Measurements from ENCODE around the gene IFNLR1. TPM values are rescaled to one million over a fixed set of nuclear protein-coding genes. Genes with fewer than 3 reads are reported as not detected.

IFNLR1 gene
- total and polyA plus RNA-seq, 2 of the 8 experiments (the other 6 are each of a cell fraction or from before 2014, with no cell fraction given), result 6.8 to 10.1 TPM

- 82% methylated on average over 5 of the region's 5 CpGs; no CpG with 5 or more reads in 1 of the 2 experiments for WGBS, 2 experiments (ENCODE audit: extremely low coverage in 1 of 2, insufficient coverage in 1 of 2, insufficient read length in 1 of 2, insufficient replicate concordance in 2 of 2, low coverage in 1 of 2, low lambda C conversion rate in 2 of 2, missing lambda C conversion rate in 1 of 2)
- no peak overlapping the region for H2AFZ ChIP-seq (ENCODE audit: low read length)
- no peak overlapping the region for H3K18ac ChIP-seq (ENCODE audit: extremely low read depth, low read length)
- no peak overlapping the region for H4K91ac ChIP-seq (replicated peaks; ENCODE audit: insufficient read length, low read length)
- H2AK5ac ChIP-seq (ENCODE audit: low read depth, low read length), result no peak overlapping the region
- no peak overlapping the region for H2BK15ac ChIP-seq (ENCODE audit: low read length)
- peaks cover 0 to 3% (median 0%) of the 10 kb centered on the region in 4 experiments; a peak in 2 of 7 replicates for H3K4me1 ChIP-seq (replicated peaks in 1 of 4; ENCODE audit: control insufficient read depth in 3 of 4, insufficient read depth in 4 of 4, low read length in 3 of 4)
- CTCF ChIA-PET (ENCODE audit: partially characterized antibody), result no interaction called here
- H4K8ac ChIP-seq (ENCODE audit: extremely low read depth, insufficient read depth, low read length), result no peak overlapping the region
- no peak overlapping the region for H3K56ac ChIP-seq (replicated peaks; ENCODE audit: insufficient read length, low read depth, low read length)
- no peak overlapping the region for H2BK5ac ChIP-seq (ENCODE audit: low read depth, low read length)
- H3K23ac ChIP-seq (ENCODE audit: insufficient read length), result no peak overlapping the region
- no peak overlapping the region for H3K27ac ChIP-seq (ENCODE audit: low read depth, low read length)
- H3K9ac ChIP-seq (replicated peaks in 1 of 4; ENCODE audit: extremely low read depth in 1 of 4, low read depth in 3 of 4, low read length in 3 of 4), result no peak overlapping the region
- DNase-seq (ENCODE audit: low read depth in 1 of 2, low spot score in 2 of 2), result no peak
- H3K9me3 ChIP-seq (ENCODE audit: insufficient read depth in 2 of 2, low read depth in 1 of 2, low read length in 1 of 2), result no peaks in the 10 kb centered on the region
- no peak overlapping the region for H3K4me3 ChIP-seq (ENCODE audit: extremely low read depth in 1 of 4, insufficient read depth in 2 of 4, low read depth in 3 of 4, low read length in 4 of 4)
- H3K79me1 ChIP-seq (ENCODE audit: low read depth, low read length), result no peaks in the 10 kb centered on the region
- no peaks in the 10 kb centered on the region for H3K23me2 ChIP-seq (ENCODE audit: low read depth, low read length)
- H3K79me2 ChIP-seq (ENCODE audit: control insufficient read depth in 1 of 2, insufficient read depth in 2 of 2, low read length in 2 of 2), result no peaks in the 10 kb centered on the region
- H3K4ac ChIP-seq (replicated peaks; ENCODE audit: insufficient read length, low read depth, low read length), result no peak overlapping the region
- no peak overlapping the region for H2BK20ac ChIP-seq (ENCODE audit: low read length)
- peaks cover 0 to 3% (median under 1%) of the 10 kb centered on the region in 4 experiments; a peak in 4 of 8 replicates for H3K36me3 ChIP-seq (ENCODE audit: control insufficient read depth in 2 of 4, insufficient read depth in 4 of 4, low read length in 3 of 4)
- H2BK12ac ChIP-seq (ENCODE audit: low read depth, low read length), result no peak overlapping the region
- H4K5ac ChIP-seq (ENCODE audit: insufficient read length, low read depth, low read length), result no peak overlapping the region
- H3K27me3 ChIP-seq (replicated peaks in 1 of 4; ENCODE audit: control insufficient read depth in 3 of 4, extremely low read depth in 1 of 4, insufficient read depth in 3 of 4, low read length in 3 of 4), result no peaks in the 10 kb centered on the region
- H3K4me2 ChIP-seq (ENCODE audit: insufficient read depth in 1 of 2, low read depth in 2 of 2, low read length in 2 of 2), result no peak overlapping the region
- no peak for FAIRE-seq
- H2BK120ac ChIP-seq (replicated peaks; ENCODE audit: low read depth, low read length), result no peak overlapping the region
- peaks cover 0 to 1% of the 10 kb centered on the region in 2 experiments for H4K20me1 ChIP-seq (replicated peaks in 1 of 2; ENCODE audit: control insufficient read depth in 1 of 2, insufficient read depth in 2 of 2, low read length in 2 of 2)
- no peak overlapping the region for H3K14ac ChIP-seq (ENCODE audit: insufficient read length)
- POLR2A ChIA-PET (ENCODE audit: partially characterized antibody), result no interaction called here
- TF ChIP-seq POU5F1 (IDR thresholded peaks at IDR 0.05; ENCODE audit: low read depth, low read length) (no peak), CREB1 (IDR thresholded peaks at IDR 0.05) (no peak), SIX5 (IDR thresholded peaks at IDR 0.05; ENCODE audit: low read depth, low read length) (no peak), CBX5 (IDR thresholded peaks at IDR 0.05; ENCODE audit: low read depth, low read length) (no peak), NRF1 (IDR thresholded peaks at IDR 0.05; ENCODE audit: low read depth, low read length) (no peak), HDAC2 (IDR thresholded peaks at IDR 0.05; ENCODE audit: borderline replicate concordance in 1 of 2, low read depth in 2 of 2, low read length in 2 of 2) (no peak), CTBP2 (IDR thresholded peaks at IDR 0.05; ENCODE audit: borderline replicate concordance, insufficient read depth, insufficient read length, low read length) (no peak), RFX5 (IDR thresholded peaks at IDR 0.05; ENCODE audit: borderline replicate concordance, low read depth, low read length) (no peak), PHF8 (conservative IDR thresholded peaks at IDR 0.05; ENCODE audit: low read depth, low read length) (no peak), SRF (IDR thresholded peaks at IDR 0.05; ENCODE audit: low read depth, low read length) (no peak), EP300 (IDR thresholded peaks at IDR 0.05; ENCODE audit: borderline replicate concordance in 1 of 2, low read depth in 2 of 2, low read length in 2 of 2) (no peak), EGR1 (IDR thresholded peaks at IDR 0.05; ENCODE audit: borderline replicate concordance, low read depth, low read length) (no peak)
Observed at GRCh38 chr1:24173638-24174575, 13.2 kb downstream of the IFNLR1 start.

All from H1 (cell line).